Stimulated activated CD4-positive, alpha-beta T cell treated with anti-CD3 and anti-CD28 coated beads, Interleukin-15, amount 100 ng/mL, for 48 hours (primary cell): Measurements from ENCODE around the gene ZSWIM6.

ENCODE experiments used
- DNase-seq, 2 donors: peaks; one replicate each; pipeline ENCODE4 v3.0.0-alpha.2; 2020; ENCODE audit warnings: low read depth in 2 of 2

ZSWIM6 gene

GRCh38 chr5:61538722-61539501, 206.9 kb downstream of the ZSWIM6 start:
- no peak for DNase-seq

- DNase-seq: no peak
Measured at GRCh38 chr5:61549530-61549929, 217.5 kb downstream of the ZSWIM6 start.

GRCh38 chr5:61551637-61552313, 219.7 kb downstream of the ZSWIM6 start:
- DNase-seq: no peak

- DNase-seq: no peak
Measured at GRCh38 chr5:61559146-61559545, 227.1 kb downstream of the ZSWIM6 start.

- no peak for DNase-seq
Measured at GRCh38 chr5:61559722-61560121, 227.7 kb downstream of the ZSWIM6 start.

GRCh38 chr5:61563401-61563800, 231.3 kb downstream of the ZSWIM6 start:
- DNase-seq: no peak

- DNase-seq: no peak
Measured at GRCh38 chr5:61567337-61567736, 235.3 kb downstream of the ZSWIM6 start.

GRCh38 chr5:61569353-61569752, 237.3 kb downstream of the ZSWIM6 start:
- DNase-seq: no peak

- no peak for DNase-seq
Measured at GRCh38 chr5:61570767-61571166, 238.7 kb downstream of the ZSWIM6 start.

- no peak for DNase-seq
Measured at GRCh38 chr5:61572959-61573358, 240.9 kb downstream of the ZSWIM6 start.

GRCh38 chr5:61575103-61575502, 243.0 kb downstream of the ZSWIM6 start:
- no peak for DNase-seq

- DNase-seq: no peak
Measured at GRCh38 chr5:61575581-61575980, 243.5 kb downstream of the ZSWIM6 start.

GRCh38 chr5:61576556-61576955, 244.5 kb downstream of the ZSWIM6 start:
- no peak for DNase-seq

- DNase-seq: no peak
Measured at GRCh38 chr5:61578858-61579503, 246.9 kb downstream of the ZSWIM6 start.

GRCh38 chr5:61582205-61582820, 250.3 kb downstream of the ZSWIM6 start:
- no peak for DNase-seq

- DNase-seq: no peak
Measured at GRCh38 chr5:61582887-61583286, 250.8 kb downstream of the ZSWIM6 start.

GRCh38 chr5:61586096-61587084, 254.3 kb downstream of the ZSWIM6 start:
- DNase-seq: no peak

GRCh38 chr5:61587125-61587524, 255.1 kb downstream of the ZSWIM6 start:
- DNase-seq: no peak

GRCh38 chr5:61588216-61588615, 256.2 kb downstream of the ZSWIM6 start:
- DNase-seq: no peak

GRCh38 chr5:61589946-61590345, 257.9 kb downstream of the ZSWIM6 start:
- no peak for DNase-seq

- DNase-seq: no peak
Measured at GRCh38 chr5:61590473-61590872, 258.4 kb downstream of the ZSWIM6 start.
